GM19238 (cell line): ENCODE data around the gene USP21.

Source experiments
- DNase-seq: peaks from one replicate; pipeline ENCODE4 v3.0.0; 2011; ENCODE audit warnings: low spot score; ENCODE audit not compliant: insufficient read length

Gene USP21

DNA sequence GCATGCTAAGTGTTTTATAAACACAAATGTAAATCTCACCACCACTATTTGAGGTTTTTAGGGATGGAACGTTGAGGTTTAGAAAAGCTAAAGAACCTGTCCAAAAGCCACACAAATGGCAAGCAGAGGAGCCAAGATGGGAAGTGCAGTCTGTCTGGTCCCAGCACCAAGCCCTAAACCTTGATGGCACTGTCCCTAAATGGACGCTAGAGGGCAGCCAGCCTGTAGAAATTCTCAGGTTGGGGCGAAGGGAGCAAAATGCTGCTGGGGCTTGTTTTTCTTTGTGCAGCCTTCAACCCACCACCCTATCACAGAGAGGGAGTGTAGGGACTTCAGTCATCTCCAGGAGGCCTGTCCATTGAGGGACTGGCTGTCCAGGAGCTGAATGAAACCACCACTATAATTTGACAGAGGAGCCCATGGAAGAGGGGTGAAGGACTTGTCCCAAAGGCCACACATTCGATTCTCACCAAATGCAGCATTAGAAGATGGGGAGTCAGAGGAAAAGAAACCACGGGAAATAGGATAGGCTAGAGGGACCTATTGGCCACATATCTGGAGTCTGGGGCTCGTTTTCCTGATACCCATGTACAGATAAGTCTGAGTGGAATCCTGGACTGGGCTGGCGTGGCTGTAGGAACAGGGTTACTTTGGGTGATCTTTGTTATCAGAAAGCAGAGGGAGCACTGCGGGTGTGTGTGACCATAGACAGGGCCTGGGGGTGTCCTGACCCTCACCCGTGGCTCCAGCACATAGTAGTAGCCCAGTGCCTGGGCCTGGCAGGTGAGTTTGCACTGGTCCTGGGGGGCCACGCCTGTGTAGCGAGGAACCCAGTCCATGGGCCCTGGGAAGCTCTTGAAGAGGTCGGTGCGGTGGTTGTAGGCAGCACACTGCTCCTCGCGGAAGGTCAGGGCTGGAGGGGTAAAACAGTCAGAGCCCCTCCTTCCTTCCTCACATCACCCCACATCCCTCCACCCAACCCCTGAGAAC lies 33.5 kb downstream of the USP21 start:
- DNase-seq = peak; percentile 70

DNA sequence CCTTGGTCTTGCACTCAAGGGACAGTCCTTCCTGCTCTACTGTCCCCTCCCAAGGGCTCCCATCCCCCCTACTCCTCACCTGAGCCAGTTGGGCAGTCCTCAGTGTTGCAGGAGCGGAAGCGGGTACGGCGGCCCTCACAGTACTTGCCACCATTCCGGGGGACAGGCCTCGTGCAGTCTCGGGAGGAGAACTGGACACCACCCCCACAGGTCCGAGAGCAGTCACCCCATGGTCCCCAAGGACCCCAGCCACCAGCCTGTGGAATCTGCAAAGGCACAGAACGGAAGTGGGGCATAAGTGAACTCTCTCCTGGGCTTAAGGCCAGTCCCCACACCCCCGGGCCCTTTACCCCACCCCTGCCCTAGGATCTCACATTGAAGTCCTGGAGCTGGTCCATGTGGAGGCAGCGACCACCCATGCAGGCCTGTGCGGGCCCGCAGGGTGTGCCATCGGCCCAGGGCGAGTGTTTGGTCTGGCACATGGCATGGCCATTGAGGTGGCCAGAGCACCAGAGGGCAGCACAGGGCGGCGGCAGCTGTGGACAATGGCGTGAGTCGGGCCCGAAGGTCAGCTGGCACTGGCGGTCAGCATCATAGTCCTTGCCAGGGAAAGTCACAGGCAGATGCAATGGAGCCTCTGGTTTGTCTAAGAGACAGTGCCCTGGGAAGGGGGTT lies 34.4 kb downstream of the USP21 start:
- no peak for DNase-seq

DNA sequence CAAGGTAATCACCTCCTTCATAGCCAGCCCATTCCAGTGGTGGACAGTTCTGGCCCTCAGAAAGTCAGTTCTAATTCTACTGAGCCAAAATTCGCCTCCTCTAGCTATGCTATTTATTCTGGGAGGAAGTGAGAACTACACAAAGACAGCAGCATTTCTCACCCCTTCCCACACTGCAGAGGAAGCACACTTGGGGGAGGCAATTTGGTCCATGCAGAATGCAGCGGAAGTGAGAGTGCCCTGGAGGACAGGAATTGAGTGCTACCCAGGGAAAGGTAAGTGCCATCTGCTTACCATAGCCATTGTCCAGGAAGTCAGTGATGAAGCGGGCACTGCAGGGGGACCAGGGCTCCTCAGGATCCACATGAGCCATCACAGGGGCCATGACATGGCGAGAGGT lies 35.9 kb downstream of the USP21 start:
- DNase-seq = peak; percentile 32

DNA sequence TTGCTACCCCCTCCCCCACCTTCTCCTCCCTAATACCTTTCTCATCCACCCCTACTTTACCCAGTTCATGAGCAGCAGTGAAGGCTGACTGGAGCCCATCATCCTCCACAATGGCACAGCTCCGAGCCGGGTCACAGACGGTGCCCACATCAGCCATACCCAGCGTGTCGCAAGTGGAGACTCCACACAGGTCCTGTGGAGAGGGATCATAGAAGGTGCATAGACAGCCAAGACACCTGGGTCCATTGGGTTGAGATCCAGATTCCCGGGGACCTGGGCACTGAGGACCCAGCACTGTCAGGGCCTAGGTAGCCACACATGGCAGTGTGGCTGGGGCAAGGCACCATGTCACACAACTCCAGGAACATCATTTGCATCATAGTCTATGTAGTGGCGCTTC lies 36.8 kb downstream of the USP21 start:
- DNase-seq = no peak

DNA sequence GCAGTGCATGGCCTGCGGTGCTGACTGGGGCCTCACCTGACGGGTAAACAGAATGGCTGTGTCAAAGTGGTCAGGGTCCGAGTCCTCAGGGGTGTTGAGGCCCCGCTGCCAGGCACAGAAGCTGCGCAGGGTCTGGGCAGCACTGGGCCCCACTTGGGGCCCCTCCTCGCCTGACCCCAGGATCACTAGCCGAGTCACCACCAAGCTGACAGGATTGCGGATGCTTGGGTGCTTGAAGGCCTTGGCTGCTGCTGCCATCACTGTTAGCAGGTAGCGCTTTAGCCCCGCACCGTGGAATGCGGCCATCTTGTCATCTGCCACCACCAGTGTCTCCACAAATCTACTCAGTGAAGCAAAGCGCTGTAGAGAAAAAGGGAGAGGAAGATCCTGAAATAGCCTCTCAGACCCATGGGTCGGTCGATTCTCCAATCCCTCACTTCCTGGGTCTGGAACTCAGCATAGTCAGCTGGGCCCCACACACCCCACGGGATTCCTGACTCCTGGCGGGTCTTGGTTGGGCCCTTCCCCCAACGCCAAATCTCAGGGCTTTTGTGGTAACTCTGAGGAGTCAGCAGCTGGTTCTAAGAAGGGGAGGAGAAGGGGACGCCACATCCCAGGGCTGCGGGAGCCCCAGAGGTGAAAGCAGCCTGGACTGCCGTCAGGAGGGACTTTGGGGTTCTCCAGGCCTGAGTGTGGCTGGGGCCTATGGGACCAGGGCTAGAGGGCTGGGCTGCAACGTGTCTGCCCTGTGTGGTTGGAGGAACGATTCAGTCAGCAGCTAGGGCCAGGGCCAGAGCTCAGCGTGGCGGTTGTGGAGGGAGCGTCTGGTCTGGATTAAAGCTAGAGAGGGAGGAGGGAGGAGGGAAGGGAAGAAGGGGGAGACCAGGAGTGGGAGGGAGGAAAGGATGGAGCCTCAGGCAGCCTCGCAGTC lies 37.5 kb downstream of the USP21 start:
- no peak for DNase-seq

DNA sequence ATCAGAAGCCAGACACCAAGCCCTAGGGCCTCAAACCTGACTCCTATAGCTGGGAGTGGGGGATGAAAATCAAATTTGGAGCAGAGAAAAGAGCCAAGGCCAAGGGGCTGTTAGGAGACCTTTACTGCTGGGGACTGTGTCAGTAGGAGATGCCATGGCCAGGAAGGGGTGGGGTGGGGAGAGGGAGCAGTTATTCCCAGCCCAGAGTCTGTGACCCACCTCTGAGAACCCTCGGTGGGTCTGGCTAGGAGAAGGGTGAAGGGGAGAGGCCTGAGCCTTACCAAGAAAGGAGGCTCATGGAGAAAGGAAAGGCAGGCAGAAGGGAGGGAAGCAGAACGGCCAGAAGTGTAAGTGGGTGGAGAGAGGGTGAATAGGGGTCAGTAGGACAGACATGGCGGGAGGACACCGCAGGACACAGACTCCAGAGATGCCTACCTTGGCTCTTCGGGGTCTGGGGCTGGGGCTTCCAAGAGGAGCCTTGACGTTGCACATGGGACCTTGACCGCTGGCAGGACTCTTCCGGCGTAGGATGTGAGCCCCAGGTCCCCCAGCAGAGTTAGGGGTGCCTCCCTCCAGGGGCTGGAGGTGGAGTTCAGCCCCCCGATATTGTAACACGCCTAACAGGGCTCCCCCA lies 38.4 kb downstream of the USP21 start:
- no peak for DNase-seq

DNA sequence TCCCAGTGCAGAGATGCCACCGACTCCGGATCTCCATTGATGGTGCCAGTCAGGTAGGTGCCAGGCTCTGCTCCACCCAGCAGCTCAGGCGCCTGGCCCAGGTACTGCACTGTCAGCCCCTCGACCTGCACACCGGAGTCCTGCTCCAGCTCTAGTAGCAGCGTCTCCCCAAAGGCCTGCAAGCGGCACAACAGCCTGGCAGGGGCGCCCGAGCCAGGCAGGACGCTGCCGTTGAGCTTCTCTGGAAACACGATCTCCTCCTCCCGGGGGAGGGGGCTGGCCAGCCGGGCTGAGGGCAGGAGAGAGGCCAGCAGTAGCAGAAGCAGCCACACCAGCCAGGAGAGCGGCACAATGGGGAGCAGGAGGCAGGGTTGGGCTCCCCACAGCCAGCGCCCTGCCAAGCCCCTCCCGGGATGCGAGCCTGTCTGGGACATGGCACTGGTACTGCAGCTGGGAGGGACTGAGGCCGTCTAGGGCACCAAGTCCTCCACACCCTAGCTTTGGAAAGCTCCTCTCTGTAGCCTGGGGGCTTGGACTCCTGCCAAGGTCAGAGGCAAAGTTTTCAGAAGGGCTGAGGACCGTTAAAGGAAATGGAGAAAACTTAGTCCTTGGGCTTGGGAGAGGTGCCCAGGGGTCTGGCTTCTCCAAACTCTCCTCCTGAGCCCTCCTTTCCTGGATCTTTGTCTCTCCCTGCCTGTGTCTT lies 39.0 kb downstream of the USP21 start:
- DNase-seq = no peak

DNA sequence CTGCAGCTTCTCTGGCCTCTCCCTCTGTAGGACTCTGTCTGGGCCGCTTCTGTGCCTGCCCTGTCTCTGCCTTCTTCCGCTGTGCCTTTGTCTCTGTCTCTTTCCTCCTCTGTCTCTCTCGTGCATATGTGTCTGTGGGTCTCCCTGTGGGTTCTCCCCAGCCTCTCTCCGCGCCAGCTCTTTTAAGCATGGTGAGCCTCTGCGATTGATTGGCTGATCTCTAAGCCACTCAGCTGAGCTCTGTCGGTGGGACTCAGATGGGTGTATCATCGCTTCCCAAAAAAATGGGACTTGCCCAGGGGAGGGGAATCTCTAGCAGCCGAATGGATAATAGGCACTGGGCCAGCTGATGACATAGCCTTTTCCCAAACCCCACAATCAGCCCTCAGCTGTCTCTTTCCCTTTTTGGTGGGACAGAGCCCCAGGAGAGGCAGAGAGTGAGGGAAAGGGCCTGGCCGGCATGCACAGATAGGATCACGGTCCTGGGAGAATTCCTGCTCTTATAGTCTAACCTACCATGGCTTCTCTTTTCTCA lies 39.7 kb downstream of the USP21 start, which contains the start of gene ADAMTS4:
TSS of gene ADAMTS4 (minus strand) at position 158 of the 535 bp plus-strand sequence. CDS start 427 bp downstream, outside the sequence.
- no peak for DNase-seq

DNA sequence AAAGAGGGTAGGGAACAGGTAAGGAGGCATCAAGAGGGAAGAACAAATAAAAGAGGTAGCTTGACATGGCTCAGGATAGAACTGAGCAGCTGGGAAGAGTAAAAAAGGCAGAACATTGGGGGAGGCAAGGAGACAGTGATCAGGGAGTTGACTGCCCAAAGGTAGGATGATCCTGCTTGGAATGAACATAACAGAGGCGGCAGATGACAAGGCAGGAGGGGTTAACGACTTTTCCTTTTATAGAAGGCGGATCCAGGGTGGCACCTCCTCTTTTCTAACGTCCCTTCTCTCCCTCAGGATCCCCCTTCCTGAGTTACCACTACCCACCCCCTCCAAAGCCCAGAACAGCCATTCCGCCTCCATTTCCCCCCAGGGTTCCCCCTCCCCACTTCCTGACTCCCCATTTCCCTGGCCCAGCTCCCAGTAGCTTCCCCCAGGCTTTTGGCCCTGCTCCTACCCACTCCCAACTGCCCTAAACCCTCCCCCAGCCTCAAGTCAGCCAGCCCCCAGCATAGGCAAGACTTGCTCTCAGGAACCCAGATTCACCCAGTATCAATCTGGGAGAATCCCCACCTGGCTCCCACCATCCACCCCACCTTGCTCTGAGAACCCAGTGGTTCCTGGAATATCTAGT lies 40.3 kb downstream of the USP21 start:
- no peak for DNase-seq

DNA sequence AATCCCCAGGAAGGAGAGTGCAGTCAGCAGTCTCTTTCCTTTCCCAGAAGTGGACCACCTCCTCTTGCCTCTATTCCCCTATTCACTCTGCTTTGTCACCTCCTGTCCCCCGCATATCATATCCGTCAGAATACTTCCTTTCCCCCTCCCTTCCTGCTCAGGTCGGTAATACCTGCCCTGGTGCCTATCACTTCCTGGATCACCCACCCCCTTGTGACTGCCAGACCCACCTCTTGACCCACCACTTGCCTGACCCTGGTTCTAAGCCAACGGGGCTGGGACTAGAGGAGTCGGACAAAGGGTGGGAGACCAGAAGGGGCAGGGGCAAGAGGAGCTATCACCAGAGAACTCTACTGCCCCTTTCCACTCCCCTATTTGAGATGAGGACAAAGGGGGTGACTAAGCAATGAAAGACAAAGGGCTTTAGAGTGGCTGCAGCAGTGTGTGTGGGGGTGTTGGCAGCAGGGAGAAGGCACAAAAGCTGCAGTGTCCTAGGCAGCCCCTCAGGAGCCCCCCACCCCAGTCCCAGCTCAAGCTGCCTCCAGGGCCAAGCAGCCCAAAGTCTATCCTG lies 41.2 kb downstream of the USP21 start:
- DNase-seq = no peak

DNA sequence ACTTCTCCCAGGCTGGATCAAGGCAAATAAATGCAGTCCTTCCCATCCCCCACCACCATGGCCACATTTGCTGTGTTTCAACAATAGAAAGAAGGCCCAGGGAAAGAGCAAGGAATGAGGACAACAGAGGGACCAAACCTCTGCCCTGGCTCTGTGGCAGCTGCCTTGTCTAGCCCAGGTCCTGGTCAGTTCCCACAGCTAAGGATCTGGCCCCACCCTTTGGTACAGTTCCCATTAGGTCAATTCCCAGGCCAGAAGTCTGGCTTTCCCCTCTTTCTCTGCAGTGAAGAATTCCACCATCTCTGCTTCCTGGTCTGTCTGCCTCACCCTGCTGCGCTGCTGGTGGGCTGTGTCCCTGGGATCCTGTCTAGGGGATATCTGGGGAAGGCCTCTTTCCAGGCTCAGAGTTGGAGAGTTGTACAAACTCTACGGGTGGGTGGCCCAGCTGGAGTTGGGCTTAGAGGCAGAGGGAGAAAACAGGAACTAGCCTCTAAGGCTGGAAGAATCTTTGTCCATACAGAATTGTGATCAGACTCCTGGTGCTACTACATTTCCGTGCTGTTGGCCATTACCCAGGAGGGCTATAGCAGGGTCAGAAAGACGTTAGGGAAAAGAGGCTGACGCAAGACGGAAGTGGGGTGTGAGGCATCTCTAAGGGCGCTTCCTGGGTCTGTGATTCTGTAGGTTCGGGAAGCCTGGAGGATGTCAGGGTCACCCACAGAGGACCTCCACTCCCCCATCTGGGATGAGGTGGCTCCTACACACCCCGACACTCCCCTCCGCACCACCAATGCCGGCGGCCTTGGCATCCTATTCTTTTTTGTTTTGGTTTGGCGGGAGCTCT lies 41.9 kb downstream of the USP21 start:
- DNase-seq = no peak

DNA sequence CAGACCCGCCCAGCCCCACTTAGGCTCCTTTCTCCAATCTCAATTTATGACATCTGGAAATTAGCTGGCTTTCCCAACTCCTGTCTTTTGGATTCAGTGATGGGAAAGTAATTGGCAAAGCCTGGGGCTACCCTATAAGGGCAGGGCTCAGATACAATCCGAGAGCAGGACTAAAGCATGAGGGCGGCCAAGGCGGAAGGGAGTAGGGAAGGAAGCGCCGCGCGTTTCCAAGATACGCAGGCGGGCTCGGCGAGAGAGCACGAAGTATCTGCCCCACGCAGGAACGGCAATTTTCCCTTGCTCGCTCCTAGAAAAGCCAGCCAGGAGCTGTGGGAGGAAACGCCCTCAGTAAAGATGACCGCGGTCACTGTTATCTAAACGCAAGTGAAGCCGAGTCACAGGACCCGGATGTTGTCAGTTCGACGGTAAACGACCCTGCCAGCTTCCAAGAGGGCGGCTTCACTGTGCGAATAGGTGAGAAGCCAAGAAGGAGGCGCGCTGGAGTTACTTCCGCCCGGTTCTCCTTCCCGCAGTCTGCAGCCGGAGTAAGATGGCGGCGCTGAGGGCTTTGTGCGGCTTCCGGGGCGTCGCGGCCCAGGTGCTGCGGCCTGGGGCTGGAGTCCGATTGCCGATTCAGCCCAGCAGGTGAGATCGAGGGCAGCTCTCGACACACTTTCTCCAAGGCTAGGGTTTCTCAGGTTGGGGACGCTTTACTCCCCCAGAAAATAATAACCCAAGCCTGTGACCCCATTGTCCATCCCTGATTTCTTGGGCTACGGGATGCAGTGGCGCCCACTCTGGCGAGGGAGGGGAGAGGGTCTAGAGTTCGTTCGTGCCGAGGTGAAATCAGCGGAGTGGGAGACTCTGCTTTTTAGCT lies 42.8 kb downstream of the USP21 start, which contains the start of gene NDUFS2:
TSS of gene NDUFS2 (plus strand) at position 532 of the 877 bp plus-strand sequence. CDS start at position 551, 19 bp downstream.
- peak; percentile 96 for DNase-seq

DNA sequence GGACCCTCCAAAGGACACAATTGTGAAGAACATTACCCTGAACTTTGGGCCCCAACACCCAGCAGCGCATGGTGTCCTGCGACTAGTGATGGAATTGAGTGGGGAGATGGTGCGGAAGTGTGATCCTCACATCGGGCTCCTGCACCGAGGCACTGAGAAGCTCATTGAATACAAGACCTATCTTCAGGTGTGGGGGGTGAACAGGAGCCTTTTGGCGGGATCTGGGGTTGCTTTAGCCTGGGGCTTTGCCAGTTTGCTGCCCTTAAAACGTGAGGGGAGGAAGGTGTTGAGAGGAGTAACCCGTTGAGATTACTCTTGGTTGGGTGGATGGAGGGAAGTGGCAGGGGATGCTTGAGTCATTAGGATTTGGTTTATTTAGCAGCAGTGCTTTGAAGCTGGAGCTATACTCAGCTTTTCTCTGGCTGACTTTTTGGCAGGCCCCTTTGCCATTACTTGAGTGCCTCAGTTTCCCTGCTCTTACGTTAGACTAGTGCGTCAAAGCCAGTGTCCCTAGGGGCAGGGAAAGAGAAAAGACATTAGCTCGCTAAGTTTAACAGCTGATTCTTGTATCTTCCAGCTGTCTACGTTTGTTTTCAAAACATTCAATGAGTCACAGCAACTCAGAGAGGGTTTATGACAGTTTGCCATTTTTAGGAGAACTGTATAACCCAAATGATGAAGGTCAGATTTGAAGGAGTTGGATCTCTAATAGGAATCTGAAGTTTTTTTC lies 47.3 kb downstream of the USP21 start:
- DNase-seq = no peak

DNA sequence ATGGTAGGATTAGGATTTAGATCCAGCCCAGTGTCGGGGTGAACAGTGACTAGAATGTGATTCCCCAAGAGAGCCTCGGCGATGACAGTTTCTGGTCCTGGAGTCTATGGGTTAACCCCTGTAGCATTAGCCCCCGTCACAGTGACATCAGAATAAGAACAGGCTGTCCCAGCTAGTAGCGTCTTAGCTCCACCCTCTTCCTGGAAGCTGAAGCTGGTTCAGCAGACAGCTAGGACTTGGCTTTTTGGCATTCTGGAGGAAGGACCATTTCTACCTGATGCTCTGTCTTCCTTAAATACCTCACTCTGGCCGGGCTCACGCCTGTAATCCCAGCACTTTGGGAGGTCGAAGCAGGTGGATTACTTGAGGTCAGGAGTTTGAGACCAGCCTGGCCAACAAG lies 47.9 kb downstream of the USP21 start:
- no peak for DNase-seq

DNA sequence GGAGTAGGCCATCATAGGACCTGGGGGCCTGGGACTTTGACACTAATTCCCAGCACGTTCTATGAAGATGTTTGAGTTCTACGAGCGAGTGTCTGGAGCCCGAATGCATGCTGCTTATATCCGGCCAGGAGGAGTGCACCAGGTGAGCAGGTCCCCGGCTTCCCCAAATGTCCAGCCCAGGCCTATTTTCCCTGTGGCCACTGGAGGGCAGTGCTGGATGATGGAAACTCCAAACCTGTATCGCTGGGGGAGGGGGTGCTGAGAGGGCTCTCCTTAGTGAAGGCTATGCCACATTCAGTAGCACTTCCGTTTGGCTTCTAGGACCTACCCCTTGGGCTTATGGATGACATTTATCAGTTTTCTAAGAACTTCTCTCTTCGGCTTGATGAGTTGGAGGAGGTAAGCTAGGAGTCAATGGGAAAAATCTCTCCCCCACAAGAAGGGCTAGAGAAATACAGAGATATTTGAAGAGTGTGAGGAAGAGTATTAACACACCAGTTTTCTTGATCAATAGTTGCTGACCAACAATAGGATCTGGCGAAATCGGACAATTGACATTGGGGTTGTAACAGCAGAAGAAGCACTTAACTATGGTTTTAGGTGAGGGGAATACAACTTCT lies 50.6 kb downstream of the USP21 start:
- peak; percentile 63 for DNase-seq

DNA sequence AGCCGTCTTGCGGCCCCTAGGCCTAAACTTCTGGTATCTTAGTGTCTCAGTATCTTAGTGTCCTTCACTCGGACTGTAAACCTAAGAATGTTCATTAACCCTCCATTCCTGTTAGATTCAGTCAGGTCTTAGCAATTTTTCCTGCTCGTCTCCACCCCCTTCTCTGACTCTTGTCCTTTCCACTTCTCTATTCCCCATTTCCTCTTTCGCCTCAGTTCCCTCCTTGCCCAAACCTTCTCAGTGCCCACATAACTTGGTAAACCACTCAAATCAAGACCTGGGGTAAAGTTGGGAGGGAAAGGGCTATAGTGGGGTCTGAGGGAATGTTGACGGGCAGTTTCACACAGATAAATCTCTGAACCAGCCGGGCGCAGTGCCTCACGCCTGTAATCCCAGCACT lies 55.1 kb downstream of the USP21 start:
- DNase-seq = no peak
